GM12878 (cell line): ENCODE data around the gene KDELR1. TPM values are rescaled to one million over a fixed set of nuclear protein-coding genes. Genes with fewer than 3 reads are reported as not detected.

Source experiments
- ATAC-seq: fragments of 200-7000 bp; cut with Tn5 transposase; 3 replicates; pipeline ENCODE4 v1.9.1; 2020; ENCODE audit warnings: mild to moderate bottlenecking, moderate library complexity
- BruUV-seq: library from RNA; stranded (reverse); fragments of 400-500 nt; replicated peaks from 2 replicates; lab custom pipeline; 2021; lab: Mats Ljungman, UMichigan
- CTCF ChIA-PET: fragments of 300-600 bp; sonication (Branson Sonifier 250); formaldehyde crosslinking; extraction: SDS; loops from one replicate; lab custom pipeline; 2021; ENCODE audit warnings: inconsistent platforms; lab: Yijun Ruan, JAX
- POLR2A ChIA-PET: fragments of 350-600 bp; formaldehyde crosslinking; extraction: SDS; loops from one replicate; lab custom pipeline; 2021; ENCODE audit warnings: inconsistent platforms; lab: Charles Lee
- RAD21 ChIA-PET: fragments of 300-600 bp; sonication (Branson Sonifier 250); formaldehyde crosslinking; loops from one replicate; lab custom pipeline; 2023; ENCODE audit warnings: antibody characterized with exemption; ENCODE audit not compliant: unreplicated experiment; lab: Charles Lee
- SMC1A ChIA-PET: fragments of 300-600 bp; sonication (Branson Sonifier 250); formaldehyde crosslinking; loops from one replicate; lab custom pipeline; 2023; ENCODE audit not compliant: unreplicated experiment, uncharacterized antibody; lab: Charles Lee
- DNase-seq: peaks from one replicate; pipeline ENCODE4 v3.0.0-alpha.2; 2011; ENCODE audit warnings: low read depth, low spot score
- FAIRE-seq: peaks from 3 replicates; lab custom pipeline; 2011; peaks lifted over from hg19 to GRCh38; lab: Jason Lieb, UNC
- H2AFZ ChIP-seq: 2 replicates; pipeline ENCODE4 v1.6.0; 2011; ENCODE audit warnings: low read depth, low read length, control low read depth; ENCODE audit not compliant: control insufficient read depth
- H3K27ac ChIP-seq: 2 replicates; pipeline ENCODE4 v1.5.1; 2011; ENCODE audit warnings: control low read depth; ENCODE audit not compliant: control insufficient read depth, insufficient read depth
- H3K27me3 ChIP-seq, 2 experiments: replicated peaks in 1 of 2; 2 replicates each; pipeline versions ENCODE4 v1.6.0 to v1.6.1; 2011; ENCODE audit warnings: low read length in 1 of 2; ENCODE audit not compliant: control insufficient read depth in 2 of 2, insufficient read depth in 2 of 2
- H3K36me3 ChIP-seq, 2 experiments: 2 replicates each; pipeline ENCODE4 v1.5.1; 2011; ENCODE audit warnings: low read length in 1 of 2; ENCODE audit not compliant: control insufficient read depth in 2 of 2, insufficient read depth in 2 of 2
- H3K4me1 ChIP-seq: 2 replicates; pipeline ENCODE4 v1.6.1; 2011; ENCODE audit warnings: mild to moderate bottlenecking, low read length, moderate library complexity, mixed read lengths; ENCODE audit not compliant: control insufficient read depth, insufficient read depth
- H3K4me2 ChIP-seq: 2 replicates; pipeline ENCODE4 v1.6.0; 2011; ENCODE audit warnings: control low read depth; ENCODE audit not compliant: control insufficient read depth, insufficient read depth
- H3K4me3 ChIP-seq: fragments of 200-600 bp; sonication (generic); 2 replicates; pipeline ENCODE4 v1.5.1; 2016
- H3K79me2 ChIP-seq: 2 replicates; pipeline ENCODE4 v1.6.0; 2011; ENCODE audit warnings: low read length; ENCODE audit not compliant: control insufficient read depth, insufficient read depth
- H3K9ac ChIP-seq: 2 replicates; pipeline ENCODE4 v1.8.0; 2011; ENCODE audit warnings: low read length, control low read depth, mixed read lengths; ENCODE audit not compliant: control insufficient read depth, insufficient read depth
- H3K9me3 ChIP-seq: replicated peaks from 3 replicates; pipeline ENCODE4 v1.5.1; 2011; ENCODE audit warnings: mild to moderate bottlenecking, low read length; ENCODE audit not compliant: control insufficient read depth, insufficient read depth
- H4K20me1 ChIP-seq: 2 replicates; pipeline ENCODE4 v1.6.0; 2011; ENCODE audit not compliant: control insufficient read depth, insufficient read depth
- BHLHE40 ChIP-seq, 2 experiments: fragments of 450-650 bp in 1 of 2; IDR thresholded peaks; 2 replicates each; pipeline ENCODE4 v1.6.1; 2011 to 2017; ENCODE audit warnings: low read depth in 2 of 2, borderline replicate concordance in 1 of 2, improper control_type of control experiment in 1 of 2, low read length in 1 of 2, mild to moderate bottlenecking in 1 of 2
- HDAC2 ChIP-seq: fragments of 200-600 bp; sonication (generic); IDR thresholded peaks from 2 replicates; pipeline ENCODE4 v1.6.1; 2017
- MEF2B ChIP-seq: fragments of 450-650 bp; IDR thresholded peaks from 2 replicates; pipeline ENCODE4 v1.6.1; 2018; ENCODE audit warnings: mild to moderate bottlenecking, moderate library complexity; ENCODE audit not compliant: partially characterized antibody, poor library complexity, severe bottlenecking
- MTA2 ChIP-seq: fragments of 450-650 bp; IDR thresholded peaks from 2 replicates; pipeline ENCODE4 v1.6.1; 2016; ENCODE audit warnings: low read depth, mild to moderate bottlenecking, moderate library complexity
- MXI1 ChIP-seq: fragments of 150-350 bp; IDR thresholded peaks from 2 replicates; pipeline ENCODE4 v1.6.1; 2011; ENCODE audit warnings: low read depth, mild to moderate bottlenecking, inconsistent platforms, low read length, improper control_type of control experiment
- NRF1 ChIP-seq: conservative IDR thresholded peaks from 2 replicates; pipeline ENCODE4 v1.6.1; 2011; ENCODE audit warnings: mild to moderate bottlenecking, low read depth, low read length, improper control_type of control experiment
- PAX5 ChIP-seq: IDR thresholded peaks from 2 replicates; pipeline ENCODE4 v1.6.1; 2011; ENCODE audit warnings: low read depth, low read length, borderline replicate concordance
- RCOR1 ChIP-seq: conservative IDR thresholded peaks from 2 replicates; pipeline ENCODE4 v1.6.1; 2012; ENCODE audit warnings: low read depth, low read length, improper control_type of control experiment
- SMC3 ChIP-seq: IDR thresholded peaks from 2 replicates; pipeline ENCODE4 v1.6.1; 2011; ENCODE audit warnings: low read length, improper control_type of control experiment, borderline replicate concordance
- WGBS: methylation state at CpG from one replicate; pipeline ENCODE4 v1.1.6; 2016; ENCODE audit warnings: low lambda C conversion rate; ENCODE audit not compliant: insufficient replicate concordance, insufficient coverage; ENCODE audit errors: missing lambda C conversion rate; 5-methylcytosine and 5-hydroxymethylcytosine counted together
- in situ Hi-C: fragments of 300-500 bp; cut with MboI; formaldehyde crosslinking; loops from 9 replicates; pipeline ENCODE4 v1.14.3; 2018; ENCODE audit warnings: mixed read lengths
- intact Hi-C: fragments of 100-400 bp; cut with micrococcal nuclease; formaldehyde crosslinking; loops from one replicate; pipeline ENCODE4 v1.14.2; 2022; ENCODE audit not compliant: unreplicated experiment
- polyA plus RNA-seq, 11 experiments: library from polyadenylated mRNA; depleted of rRNA in 4 of 11; unstranded in 6 of 11; stranded (reverse) in 5 of 11; fragments of >200 nt; fragmentation: Nextera tagmentation in 4 of 11; fragmentation: Illumina TruSeq in 1 of 11; extraction: Ambion mirVana in 4 of 11; extraction: Trizol in 1 of 11; gene quantifications; 1 replicate in 1 of 11; 2 replicates in 10 of 11; pipeline versions ENCODE4 v1.2.1 to v1.2.3, GENCODE V29; 2011 to 2016; ENCODE audit warnings: inconsistent platforms in 2 of 11, missing spikeins in 2 of 11, low read depth in 1 of 11
- total RNA-seq, 4 experiments: library from RNA; depleted of rRNA in 3 of 4; stranded (reverse); fragments of >200 nt in 3 of 4; fragmentation: Illumina TruSeq in 1 of 4; extraction: Trizol in 1 of 4; gene quantifications; 2 replicates each; pipeline versions ENCODE4 v1.2.1 to v1.2.3, GENCODE V29; 2013 to 2021
- TF ChIP-seq, protein P1 (sequence below): fragments of 450-650 bp; IDR thresholded peaks from 2 replicates; pipeline ENCODE4 v1.6.1; 2017; ENCODE audit warnings: mild to moderate bottlenecking, moderate library complexity
- TF ChIP-seq, protein P2 (sequence below): fragments of 450-650 bp; IDR thresholded peaks from 2 replicates; pipeline ENCODE4 v1.6.1; 2018; ENCODE audit warnings: mild to moderate bottlenecking, low read depth, moderate library complexity; ENCODE audit not compliant: partially characterized antibody
- TF ChIP-seq, protein P3 (sequence below): fragments of 450-650 bp; IDR thresholded peaks from 2 replicates; pipeline ENCODE4 v1.6.1; 2016; ENCODE audit warnings: mild to moderate bottlenecking

The KDELR1 gene
- total and polyA plus RNA-seq, 10 of the 15 experiments (the other 5 are each of a cell fraction or from before 2014, with no cell fraction given), result 2.3 to 71.0 (median 45.2) TPM

DNA sequence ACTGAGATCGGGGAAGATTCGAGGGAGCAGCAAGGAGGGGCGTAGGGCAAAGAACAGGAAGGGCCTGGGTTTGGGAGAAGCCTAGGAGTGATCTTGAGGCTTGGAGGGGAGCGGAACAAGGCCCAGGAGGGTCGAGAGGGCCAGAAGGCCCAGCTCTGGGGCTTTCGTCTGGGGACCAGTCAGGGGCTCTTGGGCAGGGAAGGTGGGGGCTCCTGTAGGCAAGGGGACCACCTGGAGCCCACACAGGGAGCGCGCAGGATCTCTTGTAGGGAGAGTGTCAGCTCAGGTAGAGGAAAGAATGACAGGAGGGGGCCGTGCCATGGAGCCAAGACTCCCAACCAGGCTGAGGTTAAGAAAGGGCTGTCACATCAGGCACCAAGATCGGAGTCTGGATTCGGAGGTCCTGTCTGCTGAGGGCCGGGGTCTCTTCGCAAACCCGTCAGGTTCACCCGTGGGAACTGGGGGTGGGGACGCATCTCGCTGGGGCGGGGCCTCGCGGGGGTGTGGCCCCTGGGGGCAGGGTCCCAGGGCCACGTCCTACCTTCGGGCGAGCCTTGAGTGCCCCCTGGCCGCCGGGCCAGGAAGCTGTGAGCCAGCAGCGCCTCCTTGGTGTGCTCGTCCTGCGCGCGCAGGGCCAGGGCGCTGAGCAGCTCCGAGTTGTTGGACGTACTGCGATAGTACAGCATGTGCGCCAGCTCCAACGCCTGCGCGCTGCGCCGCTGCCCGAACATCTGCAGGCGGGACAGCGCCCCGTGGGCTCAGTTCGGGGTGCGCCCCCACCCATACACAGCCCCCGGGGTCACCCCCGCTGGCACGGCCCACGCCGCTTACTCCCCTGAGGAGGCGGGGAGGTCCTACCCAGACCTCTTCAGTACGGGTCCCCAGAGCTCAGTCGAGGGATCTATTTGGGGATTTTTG is 57.6 kb downstream of the KDELR1 start:
- Histone ChIP-seq H3K9me3 (no peaks in the 10 kb centered on the region), H3K27me3 (no peaks in the 10 kb centered on the region), H3K9ac (peak overlapping the region; percentile 93), H3K27ac (peak overlapping the region; percentile 98), H3K79me2 (no peaks in the 10 kb centered on the region), H3K36me3 (peaks cover 0 to 3% of the 10 kb centered on the region in 2 experiments; a peak in 1 of 4 replicates), H3K4me1 (peaks cover 28% of the 10 kb centered on the region), H3K4me3 (peak overlapping the region; percentile 77), H2AFZ (peak overlapping the region; percentile 70), H3K4me2 (peak overlapping the region; percentile 76), H4K20me1 (no peaks in the 10 kb centered on the region)
- CTCF ChIA-PET, result interaction anchor here (0.5 to 4.4 kb wide), 27 partner anchors 8 to 478 kb away, joined by 3 to 238 read pairs (median 4); partner anchors contain the start of genes EMP3, KDELR1, RPL18 and SPHK2
- no TSS peak for BruUV-seq
- peak; percentile 82 for DNase-seq
- SMC1A ChIA-PET, result interaction anchor here (0.6 to 6.2 kb wide), 14 partner anchors 15 to 659 kb away, joined by 3 to 223 read pairs (median 4); partner anchors contain the start of genes EMP3, GYS1, KDELR1 and SYNGR4
- in situ Hi-C loops, result no loop called here
- RAD21 ChIA-PET, result interaction anchor here (0.6 to 4.5 kb wide), 18 partner anchors 13 to 618 kb away, joined by 3 to 255 read pairs (median 4); partner anchors contain the start of genes EMP3, GRWD1, KDELR1 and SYNGR4
- POLR2A ChIA-PET, result interaction anchor here (0.6 to 7.5 kb wide), 13 partner anchors 11 to 1307 kb away, joined by 3 to 194 read pairs (median 4); partner anchors contain the start of genes EMP3, GRIN2D, SYNGR4 and TMEM143
- 2% methylated on average over 54 of the region's 54 CpGs for WGBS
- FAIRE-seq, result no peak
- ATAC-seq, result peak; percentile 83
- intact Hi-C loops, result loop anchor here (1.0 kb wide), 2 partner anchors 13 to 66 kb away; no protein-coding TSS in a partner anchor
- TF ChIP-seq, protein P1, sequence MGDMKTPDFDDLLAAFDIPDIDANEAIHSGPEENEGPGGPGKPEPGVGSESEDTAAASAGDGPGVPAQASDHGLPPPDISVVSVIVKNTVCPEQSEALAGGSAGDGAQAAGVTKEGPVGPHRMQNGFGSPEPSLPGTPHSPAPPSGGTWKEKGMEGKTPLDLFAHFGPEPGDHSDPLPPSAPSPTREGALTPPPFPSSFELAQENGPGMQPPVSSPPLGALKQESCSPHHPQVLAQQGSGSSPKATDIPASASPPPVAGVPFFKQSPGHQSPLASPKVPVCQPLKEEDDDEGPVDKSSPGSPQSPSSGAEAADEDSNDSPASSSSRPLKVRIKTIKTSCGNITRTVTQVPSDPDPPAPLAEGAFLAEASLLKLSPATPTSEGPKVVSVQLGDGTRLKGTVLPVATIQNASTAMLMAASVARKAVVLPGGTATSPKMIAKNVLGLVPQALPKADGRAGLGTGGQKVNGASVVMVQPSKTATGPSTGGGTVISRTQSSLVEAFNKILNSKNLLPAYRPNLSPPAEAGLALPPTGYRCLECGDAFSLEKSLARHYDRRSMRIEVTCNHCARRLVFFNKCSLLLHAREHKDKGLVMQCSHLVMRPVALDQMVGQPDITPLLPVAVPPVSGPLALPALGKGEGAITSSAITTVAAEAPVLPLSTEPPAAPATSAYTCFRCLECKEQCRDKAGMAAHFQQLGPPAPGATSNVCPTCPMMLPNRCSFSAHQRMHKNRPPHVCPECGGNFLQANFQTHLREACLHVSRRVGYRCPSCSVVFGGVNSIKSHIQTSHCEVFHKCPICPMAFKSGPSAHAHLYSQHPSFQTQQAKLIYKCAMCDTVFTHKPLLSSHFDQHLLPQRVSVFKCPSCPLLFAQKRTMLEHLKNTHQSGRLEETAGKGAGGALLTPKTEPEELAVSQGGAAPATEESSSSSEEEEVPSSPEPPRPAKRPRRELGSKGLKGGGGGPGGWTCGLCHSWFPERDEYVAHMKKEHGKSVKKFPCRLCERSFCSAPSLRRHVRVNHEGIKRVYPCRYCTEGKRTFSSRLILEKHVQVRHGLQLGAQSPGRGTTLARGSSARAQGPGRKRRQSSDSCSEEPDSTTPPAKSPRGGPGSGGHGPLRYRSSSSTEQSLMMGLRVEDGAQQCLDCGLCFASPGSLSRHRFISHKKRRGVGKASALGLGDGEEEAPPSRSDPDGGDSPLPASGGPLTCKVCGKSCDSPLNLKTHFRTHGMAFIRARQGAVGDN, result peak; percentile 69; the same call in 1 of the 2 replicates
- TF ChIP-seq NRF1 (peak; percentile 60), SMC3 (peak; percentile 96), BHLHE40 (IDR thresholded peaks at IDR 0.05; ENCODE audit: borderline replicate concordance in 1 of 2, low read depth in 2 of 2, low read length in 1 of 2) (peak; percentile 46 to 79; a peak in 3 of 4 replicates), PAX5 (0 out of 2 replicates have a peak, but pooled peaks have one; percentile 25), MXI1 (peak; percentile 71; the same call in 1 of the 2 replicates), HDAC2 (no peak), RCOR1 (0 out of 2 replicates have a peak, but pooled peaks have one; percentile 49), MEF2B (peak; percentile 64), MTA2 (peak; percentile 44)
- TF ChIP-seq, protein P2, sequence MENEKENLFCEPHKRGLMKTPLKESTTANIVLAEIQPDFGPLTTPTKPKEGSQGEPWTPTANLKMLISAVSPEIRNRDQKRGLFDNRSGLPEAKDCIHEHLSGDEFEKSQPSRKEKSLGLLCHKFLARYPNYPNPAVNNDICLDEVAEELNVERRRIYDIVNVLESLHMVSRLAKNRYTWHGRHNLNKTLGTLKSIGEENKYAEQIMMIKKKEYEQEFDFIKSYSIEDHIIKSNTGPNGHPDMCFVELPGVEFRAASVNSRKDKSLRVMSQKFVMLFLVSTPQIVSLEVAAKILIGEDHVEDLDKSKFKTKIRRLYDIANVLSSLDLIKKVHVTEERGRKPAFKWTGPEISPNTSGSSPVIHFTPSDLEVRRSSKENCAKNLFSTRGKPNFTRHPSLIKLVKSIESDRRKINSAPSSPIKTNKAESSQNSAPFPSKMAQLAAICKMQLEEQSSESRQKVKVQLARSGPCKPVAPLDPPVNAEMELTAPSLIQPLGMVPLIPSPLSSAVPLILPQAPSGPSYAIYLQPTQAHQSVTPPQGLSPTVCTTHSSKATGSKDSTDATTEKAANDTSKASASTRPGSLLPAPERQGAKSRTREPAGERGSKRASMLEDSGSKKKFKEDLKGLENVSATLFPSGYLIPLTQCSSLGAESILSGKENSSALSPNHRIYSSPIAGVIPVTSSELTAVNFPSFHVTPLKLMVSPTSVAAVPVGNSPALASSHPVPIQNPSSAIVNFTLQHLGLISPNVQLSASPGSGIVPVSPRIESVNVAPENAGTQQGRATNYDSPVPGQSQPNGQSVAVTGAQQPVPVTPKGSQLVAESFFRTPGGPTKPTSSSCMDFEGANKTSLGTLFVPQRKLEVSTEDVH, result no peak
- TF ChIP-seq, protein P3, sequence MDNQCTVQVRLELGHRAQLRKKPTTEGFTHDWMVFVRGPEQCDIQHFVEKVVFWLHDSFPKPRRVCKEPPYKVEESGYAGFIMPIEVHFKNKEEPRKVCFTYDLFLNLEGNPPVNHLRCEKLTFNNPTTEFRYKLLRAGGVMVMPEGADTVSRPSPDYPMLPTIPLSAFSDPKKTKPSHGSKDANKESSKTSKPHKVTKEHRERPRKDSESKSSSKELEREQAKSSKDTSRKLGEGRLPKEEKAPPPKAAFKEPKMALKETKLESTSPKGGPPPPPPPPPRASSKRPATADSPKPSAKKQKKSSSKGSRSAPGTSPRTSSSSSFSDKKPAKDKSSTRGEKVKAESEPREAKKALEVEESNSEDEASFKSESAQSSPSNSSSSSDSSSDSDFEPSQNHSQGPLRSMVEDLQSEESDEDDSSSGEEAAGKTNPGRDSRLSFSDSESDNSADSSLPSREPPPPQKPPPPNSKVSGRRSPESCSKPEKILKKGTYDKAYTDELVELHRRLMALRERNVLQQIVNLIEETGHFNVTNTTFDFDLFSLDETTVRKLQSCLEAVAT, result peak; percentile 80
